K562 (cell line): Measurements from ENCODE around the gene WIPF2. TPM values are rescaled to one million over a fixed set of nuclear protein-coding genes. Genes with fewer than 3 reads are reported as not detected.

ENCODE experiments used
- ATF7 ChIP-seq: fragments of 450-650 bp; IDR thresholded peaks from 2 replicates; pipeline ENCODE4 v1.7.1; 2014; ENCODE audit warnings: mild to moderate bottlenecking, moderate library complexity
- DIDO1 ChIP-seq: fragments of 450-650 bp; IDR thresholded peaks from 2 replicates; pipeline ENCODE4 v1.6.1; 2016; ENCODE audit warnings: low read depth, missing biosample characterization, missing genetic modification characterization
- DPF2 ChIP-seq: fragments of 450-650 bp; IDR thresholded peaks from 2 replicates; pipeline ENCODE4 v1.6.1; 2016
- NR2C1 ChIP-seq, 2 experiments: fragments of 450-650 bp; IDR thresholded peaks; 2 replicates each; pipeline ENCODE4 v1.6.1; 2017; ENCODE audit warnings: mild to moderate bottlenecking in 2 of 2, antibody characterized with exemption in 1 of 2, inconsistent platforms in 1 of 2, missing compliant biosample characterization in 1 of 2, missing genetic modification characterization in 1 of 2
- RBFOX2 ChIP-seq: fragments of 200-400 bp; formaldehyde crosslinking; IDR thresholded peaks from 2 replicates; pipeline ENCODE4 v1.6.1; 2017; ENCODE audit warnings: low read depth, mild to moderate bottlenecking, low read length, moderate library complexity
- SMAD4 ChIP-seq: fragments of 250-450 bp; sonication (Bioruptor Pico); conservative IDR thresholded peaks from 2 replicates; pipeline ENCODE4 v1.8.0; 2021; ENCODE audit warnings: inconsistent platforms, mild to moderate bottlenecking, moderate library complexity
- USF2 ChIP-seq: sonication (generic); formaldehyde crosslinking; IDR thresholded peaks from 2 replicates; pipeline ENCODE4 v1.5.0; 2020; ENCODE audit warnings: missing genetic modification reagents
- ZBTB40 ChIP-seq, 2 experiments: fragments of 450-650 bp in 1 of 2; sonication (generic) in 1 of 2; formaldehyde crosslinking in 1 of 2; IDR thresholded peaks; 2 replicates each; pipeline versions ENCODE4 v1.7.1 to v1.9.0; 2016 to 2022; ENCODE audit warnings: inconsistent platforms in 1 of 2, mild to moderate bottlenecking in 1 of 2, missing genetic modification reagents in 1 of 2
- polyA plus RNA-seq, 8 experiments: library from polyadenylated mRNA; depleted of rRNA in 4 of 8; stranded (reverse) in 5 of 8; unstranded in 3 of 8; fragments of >200 nt; fragmentation: Nextera tagmentation in 2 of 8; fragmentation: Illumina TruSeq in 1 of 8; extraction: Ambion mirVana in 2 of 8; extraction: Trizol in 1 of 8; gene quantifications; 2 replicates each; pipeline versions ENCODE4 v1.2.1 to v1.2.3, GENCODE V29; 2011 to 2014; ENCODE audit warnings: inconsistent platforms in 1 of 8, missing spikeins in 1 of 8
- total RNA-seq, 7 experiments: library from RNA; depleted of rRNA in 6 of 7; stranded (reverse); fragments of >200 nt in 6 of 7; fragmentation: Illumina TruSeq in 2 of 7; extraction: Trizol in 2 of 7; gene quantifications; 2 replicates each; pipeline versions ENCODE4 v1.2.1 to v1.2.3, GENCODE V29; 2011 to 2021; ENCODE audit warnings: low replicate concordance in 1 of 7
- TF ChIP-seq, protein P1 (sequence below): fragments of 450-650 bp; IDR thresholded peaks from 2 replicates; pipeline ENCODE4 v1.6.1; 2014; ENCODE audit warnings: low read depth, mild to moderate bottlenecking, moderate library complexity, borderline replicate concordance
- TF ChIP-seq, protein P2 (sequence below): fragments of 250-450 bp; sonication (Bioruptor Pico); IDR thresholded peaks from 2 replicates; pipeline ENCODE4 v1.5.0; 2021; ENCODE audit warnings: mild to moderate bottlenecking, borderline replicate concordance

WIPF2 gene
- total and polyA plus RNA-seq, 9 of the 15 experiments (the other 6 are each of a cell fraction or from before 2014, with no cell fraction given) = 3.6 to 15.0 (median 5.3) TPM

DNA sequence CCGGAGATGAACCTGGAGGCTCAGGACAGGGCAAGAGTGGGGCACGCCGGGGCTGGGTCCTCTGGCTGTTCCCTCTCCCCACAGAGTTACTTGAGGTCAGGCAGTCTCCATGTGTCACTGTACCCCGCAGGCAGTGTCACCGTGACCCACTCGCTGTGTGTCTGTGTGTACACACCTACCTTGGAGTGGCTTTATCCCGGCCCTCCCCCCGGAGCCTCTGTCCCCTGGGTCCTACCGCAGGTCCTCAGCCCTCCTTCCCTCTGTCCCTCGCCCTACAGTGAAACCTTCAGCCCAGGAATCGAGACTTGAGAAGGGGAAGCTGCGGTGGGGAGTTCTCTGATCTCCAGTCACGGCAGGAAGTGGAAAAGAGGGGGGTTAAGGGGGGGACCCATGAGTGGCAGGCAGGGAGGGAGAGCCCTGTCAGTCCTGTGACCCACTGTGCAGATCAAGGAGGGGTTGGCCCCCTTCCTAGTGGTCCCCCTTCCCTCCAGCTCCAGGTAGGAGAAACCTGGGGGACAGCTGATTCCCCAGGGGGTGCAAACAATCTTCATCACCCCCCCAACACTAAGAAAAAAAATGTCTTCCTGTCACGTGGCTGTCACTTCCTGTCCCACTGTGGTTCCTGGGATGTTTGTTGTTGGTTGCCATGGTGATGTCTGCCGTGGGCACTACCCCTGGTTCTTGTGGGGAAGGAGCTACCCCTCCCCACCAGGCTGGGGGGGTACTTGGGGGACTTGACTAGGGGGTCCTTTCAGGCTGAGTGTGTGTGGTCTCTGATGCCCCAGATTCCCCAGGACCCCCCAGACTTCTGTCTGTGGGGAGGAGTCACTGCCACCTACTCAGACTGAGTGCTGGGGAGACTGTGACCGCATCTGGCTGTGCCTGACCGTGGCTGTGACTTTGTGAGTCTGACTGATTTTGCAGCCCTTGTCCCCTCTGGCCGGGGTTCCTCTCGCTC lies 103.5 kb downstream of the WIPF2 start (continued):
- peak; percentile 93 for TF ChIP-seq ZBTB40 (IDR thresholded peaks at IDR 0.05)
- TF ChIP-seq ZBTB40 (CRISPR knock-in tag; IDR thresholded peaks at IDR 0.05) = no peak
- TF ChIP-seq RBFOX2 = peak; percentile 53
- TF ChIP-seq DPF2 = peak; percentile 62; the same call in 1 of the 2 replicates
- TF ChIP-seq, protein P1, sequence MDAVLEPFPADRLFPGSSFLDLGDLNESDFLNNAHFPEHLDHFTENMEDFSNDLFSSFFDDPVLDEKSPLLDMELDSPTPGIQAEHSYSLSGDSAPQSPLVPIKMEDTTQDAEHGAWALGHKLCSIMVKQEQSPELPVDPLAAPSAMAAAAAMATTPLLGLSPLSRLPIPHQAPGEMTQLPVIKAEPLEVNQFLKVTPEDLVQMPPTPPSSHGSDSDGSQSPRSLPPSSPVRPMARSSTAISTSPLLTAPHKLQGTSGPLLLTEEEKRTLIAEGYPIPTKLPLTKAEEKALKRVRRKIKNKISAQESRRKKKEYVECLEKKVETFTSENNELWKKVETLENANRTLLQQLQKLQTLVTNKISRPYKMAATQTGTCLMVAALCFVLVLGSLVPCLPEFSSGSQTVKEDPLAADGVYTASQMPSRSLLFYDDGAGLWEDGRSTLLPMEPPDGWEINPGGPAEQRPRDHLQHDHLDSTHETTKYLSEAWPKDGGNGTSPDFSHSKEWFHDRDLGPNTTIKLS = 0 out of 2 replicates have a peak, but pooled peaks have one; percentile 35
- TF ChIP-seq ATF7 = peak; percentile 61; the same call in 1 of the 2 replicates
- peak; percentile 44; the same call in 1 of the 2 replicates for TF ChIP-seq NR2C1 (IDR thresholded peaks at IDR 0.05)
- no peak for TF ChIP-seq NR2C1 (tag; IDR thresholded peaks at IDR 0.05)
- no peak for TF ChIP-seq DIDO1 (tag)
- TF ChIP-seq SMAD4 (CRISPR knock-in tag) = 0 out of 2 replicates have a peak, but pooled peaks have one; percentile 58
- TF ChIP-seq, protein P2, sequence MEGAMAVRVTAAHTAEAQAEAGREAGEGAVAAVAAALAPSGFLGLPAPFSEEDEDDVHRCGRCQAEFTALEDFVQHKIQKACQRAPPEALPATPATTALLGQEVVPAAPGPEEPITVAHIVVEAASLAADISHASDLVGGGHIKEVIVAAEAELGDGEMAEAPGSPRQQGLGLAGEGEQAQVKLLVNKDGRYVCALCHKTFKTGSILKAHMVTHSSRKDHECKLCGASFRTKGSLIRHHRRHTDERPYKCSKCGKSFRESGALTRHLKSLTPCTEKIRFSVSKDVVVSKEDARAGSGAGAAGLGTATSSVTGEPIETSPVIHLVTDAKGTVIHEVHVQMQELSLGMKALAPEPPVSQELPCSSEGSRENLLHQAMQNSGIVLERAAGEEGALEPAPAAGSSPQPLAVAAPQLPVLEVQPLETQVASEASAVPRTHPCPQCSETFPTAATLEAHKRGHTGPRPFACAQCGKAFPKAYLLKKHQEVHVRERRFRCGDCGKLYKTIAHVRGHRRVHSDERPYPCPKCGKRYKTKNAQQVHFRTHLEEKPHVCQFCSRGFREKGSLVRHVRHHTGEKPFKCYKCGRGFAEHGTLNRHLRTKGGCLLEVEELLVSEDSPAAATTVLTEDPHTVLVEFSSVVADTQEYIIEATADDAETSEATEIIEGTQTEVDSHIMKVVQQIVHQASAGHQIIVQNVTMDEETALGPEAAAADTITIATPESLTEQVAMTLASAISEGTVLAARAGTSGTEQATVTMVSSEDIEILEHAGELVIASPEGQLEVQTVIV (CRISPR knock-in tag) = no peak
- peak; percentile 94 for TF ChIP-seq USF2 (CRISPR knock-in tag)
